ENCODE results near the gene ARF3. TPM values are rescaled to one million over a fixed set of nuclear protein-coding genes. Genes with fewer than 3 reads are reported as not detected.

The ARF3 gene
- total and polyA plus RNA-seq, 2 of the 13 experiments (the other 11 are each of a cell fraction or from before 2014, with no cell fraction given): 53.8 to 57.9 TPM

DNA sequence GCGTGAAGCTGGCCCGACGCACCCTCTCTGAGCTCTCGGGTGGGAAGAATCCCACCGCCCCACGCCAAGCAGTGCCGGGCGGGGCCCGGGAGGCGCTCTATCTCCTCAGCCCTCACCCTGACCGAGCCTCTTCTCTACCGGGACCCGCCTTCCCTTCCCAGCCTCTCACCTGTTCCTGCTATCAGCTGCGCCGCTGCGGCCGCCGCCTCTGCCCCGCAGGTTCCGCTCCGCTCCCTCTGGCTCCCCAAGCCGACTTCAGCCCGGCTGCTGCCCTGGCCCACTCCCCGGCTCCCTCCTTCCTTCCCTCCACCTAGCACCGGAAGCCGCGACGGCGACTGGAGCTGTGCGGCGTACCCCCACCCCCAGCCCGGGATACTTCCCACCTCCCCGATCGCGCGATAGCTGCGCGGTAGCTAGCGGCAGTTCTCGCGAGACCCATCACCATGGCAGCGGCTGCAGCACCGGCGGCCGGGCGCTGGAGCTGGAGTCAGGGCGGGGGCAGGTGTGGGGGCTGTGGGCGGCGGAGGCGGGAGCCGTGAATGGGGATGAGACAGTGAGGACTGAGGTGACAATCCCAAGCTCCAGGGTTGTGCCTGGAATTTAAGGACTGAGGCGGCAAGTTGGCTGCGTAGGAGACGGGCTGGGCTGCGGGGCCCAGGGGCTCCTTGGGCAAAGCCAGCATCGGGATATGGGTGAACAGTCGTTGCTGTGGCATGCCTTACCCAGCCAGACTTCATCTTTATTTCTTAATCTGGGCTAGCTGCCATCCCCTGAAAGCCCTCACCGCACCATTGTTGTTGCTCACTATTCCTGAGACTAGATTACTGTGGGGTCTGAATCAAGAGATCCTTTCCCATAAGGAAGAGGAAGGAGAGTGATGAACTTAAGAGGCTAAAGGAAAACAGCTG is at the start of gene ARF3 (continued):
- TF ChIP-seq, protein P1, sequence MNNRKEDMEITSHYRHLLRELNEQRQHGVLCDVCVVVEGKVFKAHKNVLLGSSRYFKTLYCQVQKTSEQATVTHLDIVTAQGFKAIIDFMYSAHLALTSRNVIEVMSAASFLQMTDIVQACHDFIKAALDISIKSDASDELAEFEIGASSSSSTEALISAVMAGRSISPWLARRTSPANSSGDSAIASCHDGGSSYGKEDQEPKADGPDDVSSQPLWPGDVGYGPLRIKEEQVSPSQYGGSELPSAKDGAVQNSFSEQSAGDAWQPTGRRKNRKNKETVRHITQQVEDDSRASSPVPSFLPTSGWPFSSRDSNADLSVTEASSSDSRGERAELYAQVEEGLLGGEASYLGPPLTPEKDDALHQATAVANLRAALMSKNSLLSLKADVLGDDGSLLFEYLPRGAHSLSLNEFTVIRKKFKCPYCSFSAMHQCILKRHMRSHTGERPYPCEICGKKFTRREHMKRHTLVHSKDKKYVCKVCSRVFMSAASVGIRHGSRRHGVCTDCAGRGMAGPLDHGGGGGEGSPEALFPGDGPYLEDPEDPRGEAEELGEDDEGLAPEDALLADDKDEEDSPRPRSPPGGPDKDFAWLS (CRISPR knock-in tag; IDR thresholded peaks at IDR 0.05; ENCODE audit: borderline replicate concordance): 0 out of 2 replicates have a peak, but pooled peaks have one; percentile 7
- TF ChIP-seq, protein P2, sequence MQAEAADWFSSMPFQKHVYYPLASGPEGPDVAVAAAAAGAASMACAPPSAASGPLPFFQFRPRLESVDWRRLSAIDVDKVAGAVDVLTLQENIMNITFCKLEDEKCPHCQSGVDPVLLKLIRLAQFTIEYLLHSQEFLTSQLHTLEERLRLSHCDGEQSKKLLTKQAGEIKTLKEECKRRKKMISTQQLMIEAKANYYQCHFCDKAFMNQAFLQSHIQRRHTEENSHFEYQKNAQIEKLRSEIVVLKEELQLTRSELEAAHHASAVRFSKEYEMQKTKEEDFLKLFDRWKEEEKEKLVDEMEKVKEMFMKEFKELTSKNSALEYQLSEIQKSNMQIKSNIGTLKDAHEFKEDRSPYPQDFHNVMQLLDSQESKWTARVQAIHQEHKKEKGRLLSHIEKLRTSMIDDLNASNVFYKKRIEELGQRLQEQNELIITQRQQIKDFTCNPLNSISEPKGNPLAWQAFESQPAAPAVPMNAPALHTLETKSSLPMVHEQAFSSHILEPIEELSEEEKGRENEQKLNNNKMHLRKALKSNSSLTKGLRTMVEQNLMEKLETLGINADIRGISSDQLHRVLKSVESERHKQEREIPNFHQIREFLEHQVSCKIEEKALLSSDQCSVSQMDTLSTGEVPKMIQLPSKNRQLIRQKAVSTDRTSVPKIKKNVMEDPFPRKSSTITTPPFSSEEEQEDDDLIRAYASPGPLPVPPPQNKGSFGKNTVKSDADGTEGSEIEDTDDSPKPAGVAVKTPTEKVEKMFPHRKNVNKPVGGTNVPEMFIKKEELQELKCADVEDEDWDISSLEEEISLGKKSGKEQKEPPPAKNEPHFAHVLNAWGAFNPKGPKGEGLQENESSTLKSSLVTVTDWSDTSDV (CRISPR knock-in tag; IDR thresholded peaks at IDR 0.05): no peak
- 0 out of 2 replicates have a peak, but pooled peaks have one; percentile 41 for TF ChIP-seq SRY (CRISPR knock-in tag; IDR thresholded peaks at IDR 0.05)
- peak; percentile 90 for TF ChIP-seq SP1 (IDR thresholded peaks at IDR 0.05)
- no peak for TF ChIP-seq SP1 (CRISPR knock-in tag; IDR thresholded peaks at IDR 0.05)
- peak; percentile 85; the same call in 1 of the 2 replicates for TF ChIP-seq FOXC1 (CRISPR knock-in tag; IDR thresholded peaks at IDR 0.05; ENCODE audit: borderline replicate concordance)
- TF ChIP-seq GATAD1 (CRISPR knock-in tag; IDR thresholded peaks at IDR 0.05): peak; percentile 86
- TF ChIP-seq ELF4 (CRISPR knock-in tag; IDR thresholded peaks at IDR 0.05; ENCODE audit: borderline replicate concordance): no peak; the same call in 1 of the 2 replicates
- TF ChIP-seq, protein P3, sequence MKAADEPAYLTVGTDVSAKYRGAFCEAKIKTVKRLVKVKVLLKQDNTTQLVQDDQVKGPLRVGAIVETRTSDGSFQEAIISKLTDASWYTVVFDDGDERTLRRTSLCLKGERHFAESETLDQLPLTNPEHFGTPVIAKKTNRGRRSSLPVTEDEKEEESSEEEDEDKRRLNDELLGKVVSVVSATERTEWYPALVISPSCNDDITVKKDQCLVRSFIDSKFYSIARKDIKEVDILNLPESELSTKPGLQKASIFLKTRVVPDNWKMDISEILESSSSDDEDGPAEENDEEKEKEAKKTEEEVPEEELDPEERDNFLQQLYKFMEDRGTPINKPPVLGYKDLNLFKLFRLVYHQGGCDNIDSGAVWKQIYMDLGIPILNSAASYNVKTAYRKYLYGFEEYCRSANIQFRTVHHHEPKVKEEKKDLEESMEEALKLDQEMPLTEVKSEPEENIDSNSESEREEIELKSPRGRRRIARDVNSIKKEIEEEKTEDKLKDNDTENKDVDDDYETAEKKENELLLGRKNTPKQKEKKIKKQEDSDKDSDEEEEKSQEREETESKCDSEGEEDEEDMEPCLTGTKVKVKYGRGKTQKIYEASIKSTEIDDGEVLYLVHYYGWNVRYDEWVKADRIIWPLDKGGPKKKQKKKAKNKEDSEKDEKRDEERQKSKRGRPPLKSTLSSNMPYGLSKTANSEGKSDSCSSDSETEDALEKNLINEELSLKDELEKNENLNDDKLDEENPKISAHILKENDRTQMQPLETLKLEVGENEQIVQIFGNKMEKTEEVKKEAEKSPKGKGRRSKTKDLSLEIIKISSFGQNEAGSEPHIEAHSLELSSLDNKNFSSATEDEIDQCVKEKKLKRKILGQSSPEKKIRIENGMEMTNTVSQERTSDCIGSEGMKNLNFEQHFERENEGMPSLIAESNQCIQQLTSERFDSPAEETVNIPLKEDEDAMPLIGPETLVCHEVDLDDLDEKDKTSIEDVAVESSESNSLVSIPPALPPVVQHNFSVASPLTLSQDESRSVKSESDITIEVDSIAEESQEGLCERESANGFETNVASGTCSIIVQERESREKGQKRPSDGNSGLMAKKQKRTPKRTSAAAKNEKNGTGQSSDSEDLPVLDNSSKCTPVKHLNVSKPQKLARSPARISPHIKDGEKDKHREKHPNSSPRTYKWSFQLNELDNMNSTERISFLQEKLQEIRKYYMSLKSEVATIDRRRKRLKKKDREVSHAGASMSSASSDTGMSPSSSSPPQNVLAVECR (CRISPR knock-in tag; IDR thresholded peaks at IDR 0.05; ENCODE audit: borderline replicate concordance): peak; percentile 89
- peak; percentile 93 for TF ChIP-seq YEATS2 (CRISPR knock-in tag; IDR thresholded peaks at IDR 0.05; ENCODE audit: borderline replicate concordance)
- TF ChIP-seq ESRRA (CRISPR knock-in tag; IDR thresholded peaks at IDR 0.05; ENCODE audit: low read depth): 0 out of 2 replicates have a peak, but pooled peaks have one; percentile 19
- TF ChIP-seq, protein P4, sequence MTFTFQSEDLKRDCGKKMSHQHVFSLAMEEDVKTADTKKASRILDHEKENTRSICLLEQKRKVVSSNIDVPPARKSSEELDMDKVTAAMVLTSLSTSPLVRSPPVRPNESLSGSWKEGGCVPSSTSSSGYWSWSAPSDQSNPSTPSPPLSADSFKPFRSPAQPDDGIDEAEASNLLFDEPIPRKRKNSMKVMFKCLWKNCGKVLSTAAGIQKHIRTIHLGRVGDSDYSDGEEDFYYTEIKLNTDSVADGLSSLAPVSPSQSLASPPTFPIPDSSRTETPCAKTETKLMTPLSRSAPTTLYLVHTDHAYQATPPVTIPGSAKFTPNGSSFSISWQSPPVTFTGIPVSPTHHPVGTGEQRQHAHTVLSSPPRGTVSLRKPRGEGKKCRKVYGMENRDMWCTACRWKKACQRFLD (CRISPR knock-in tag; IDR thresholded peaks at IDR 0.05; ENCODE audit: borderline replicate concordance): no peak
- peak; percentile 40 for TF ChIP-seq ZNF282 (IDR thresholded peaks at IDR 0.05; ENCODE audit: partially characterized antibody)
- TF ChIP-seq JUN (CRISPR knock-in tag; IDR thresholded peaks at IDR 0.05): 0 out of 2 replicates have a peak, but pooled peaks have one; percentile 39
- no peak; the same call in 1 of the 2 replicates for TF ChIP-seq ZNF782 (CRISPR knock-in tag; IDR thresholded peaks at IDR 0.05; ENCODE audit: borderline replicate concordance)
- TF ChIP-seq ZNF563 (CRISPR knock-in tag; IDR thresholded peaks at IDR 0.05): no peak; the same call in 1 of the 2 replicates
- TF ChIP-seq ZNF383 (CRISPR knock-in tag; IDR thresholded peaks at IDR 0.05; ENCODE audit: borderline replicate concordance): no peak
- no peak for TF ChIP-seq ZNF577 (CRISPR knock-in tag; IDR thresholded peaks at IDR 0.05; ENCODE audit: borderline replicate concordance, low read depth)

Data from HepG2 (cell line).